HEK293 (cell line): ENCODE data around the gene GNG14.

Source experiments
- CTCF ChIA-PET: fragments of 350-600 bp; formaldehyde crosslinking; extraction: SDS; loops from one replicate; lab custom pipeline; 2021; ENCODE audit warnings: antibody characterized with exemption; lab: Yijun Ruan, JAX
- POLR2A ChIA-PET: fragments of 300-600 bp; formaldehyde crosslinking; extraction: SDS; loops from one replicate; lab custom pipeline; 2020; ENCODE audit warnings: antibody characterized with exemption, inconsistent platforms; lab: Yijun Ruan, JAX
- H3K27ac ChIP-seq: fragments of 200-500 bp; sonication (Bioruptor generic); 2 replicates; pipeline ENCODE4 v1.5.1; 2014; ENCODE audit warnings: low read depth, low read length, control low read depth, inconsistent platforms; ENCODE audit errors: extremely low read depth
- H3K36me3 ChIP-seq, 2 experiments: fragments of 200-500 bp in 1 of 2; sonication (Bioruptor generic) in 1 of 2; 1 replicate in 1 of 2; 2 replicates in 1 of 2; pipeline ENCODE4 v1.5.1; 2014 to 2017; ENCODE audit warnings: inconsistent platforms in 2 of 2, low read length in 2 of 2; ENCODE audit not compliant: control insufficient read depth in 2 of 2, insufficient read depth in 1 of 2
- H3K4me1 ChIP-seq: fragments of 200-500 bp; sonication (Bioruptor generic); 2 replicates; pipeline ENCODE4 v1.5.1; 2014; ENCODE audit warnings: mild to moderate bottlenecking, low read length, inconsistent platforms; ENCODE audit not compliant: control insufficient read depth, insufficient read depth
- H3K4me3 ChIP-seq: 2 replicates; pipeline ENCODE4 v1.5.1; 2011; ENCODE audit warnings: low read depth, mild to moderate bottlenecking, control low read depth, low read length, moderate library complexity
- H3K9me3 ChIP-seq: fragments of 200-500 bp; sonication (Bioruptor generic); 2 replicates; pipeline ENCODE4 v1.5.1; 2014; ENCODE audit warnings: low read depth, low read length, inconsistent platforms; ENCODE audit not compliant: control insufficient read depth, insufficient read depth
- BCL11B ChIP-seq: fragments of 450-650 bp; formaldehyde crosslinking; IDR thresholded peaks from 2 replicates; pipeline ENCODE4 v1.5.1; 2016; ENCODE audit warnings: low read depth, missing biosample characterization, missing genetic modification characterization
- HOXC10 ChIP-seq: sonication (generic); formaldehyde crosslinking; IDR thresholded peaks from 2 replicates; pipeline ENCODE4 v1.8.1; 2023; ENCODE audit warnings: mild to moderate bottlenecking, missing genetic modification reagents
- KLF8 ChIP-seq: fragments of 450-650 bp; formaldehyde crosslinking; IDR thresholded peaks from 2 replicates; pipeline ENCODE4 v1.5.1; 2016; ENCODE audit warnings: missing biosample characterization, missing genetic modification characterization
- MEIS1 ChIP-seq: sonication (generic); formaldehyde crosslinking; IDR thresholded peaks from 2 replicates; pipeline ENCODE4 v1.8.1; 2022; ENCODE audit warnings: missing genetic modification reagents, mild to moderate bottlenecking, borderline replicate concordance
- OSR2 ChIP-seq: fragments of 450-650 bp; formaldehyde crosslinking; IDR thresholded peaks from 2 replicates; pipeline ENCODE4 v1.5.1; 2016; ENCODE audit warnings: missing biosample characterization, missing genetic modification characterization
- SCRT2 ChIP-seq: fragments of 450-650 bp; formaldehyde crosslinking; IDR thresholded peaks from 2 replicates; pipeline ENCODE4 v1.5.1; 2016; ENCODE audit warnings: missing biosample characterization, missing genetic modification characterization
- SP2 ChIP-seq: fragments of 450-650 bp; formaldehyde crosslinking; IDR thresholded peaks from 2 replicates; pipeline ENCODE4 v1.5.1; 2016; ENCODE audit warnings: missing biosample characterization, missing genetic modification characterization
- SP3 ChIP-seq: fragments of 450-650 bp; formaldehyde crosslinking; IDR thresholded peaks from 2 replicates; pipeline ENCODE4 v1.5.1; 2016; ENCODE audit warnings: missing biosample characterization, missing genetic modification characterization
- WT1 ChIP-seq: fragments of 450-650 bp; formaldehyde crosslinking; IDR thresholded peaks from 2 replicates; pipeline ENCODE4 v1.5.1; 2016; ENCODE audit warnings: missing biosample characterization, missing genetic modification characterization
- YY1 ChIP-seq: fragments of 450-650 bp; formaldehyde crosslinking; IDR thresholded peaks from 2 replicates; pipeline ENCODE4 v1.5.1; 2018; ENCODE audit warnings: missing biosample characterization, missing genetic modification characterization
- ZBTB8A ChIP-seq: fragments of 450-650 bp; formaldehyde crosslinking; IDR thresholded peaks from 2 replicates; pipeline ENCODE4 v1.5.1; 2016; ENCODE audit warnings: missing biosample characterization, missing genetic modification characterization
- ZNF133 ChIP-seq: fragments of 450-650 bp; formaldehyde crosslinking; IDR thresholded peaks from 2 replicates; pipeline ENCODE4 v1.5.1; 2016; ENCODE audit warnings: missing biosample characterization, missing genetic modification characterization
- ZNF138 ChIP-seq: fragments of 450-650 bp; formaldehyde crosslinking; IDR thresholded peaks from 2 replicates; pipeline ENCODE4 v1.5.1; 2016; ENCODE audit warnings: missing biosample characterization, missing genetic modification characterization, borderline replicate concordance
- ZNF140 ChIP-seq: fragments of 450-650 bp; formaldehyde crosslinking; IDR thresholded peaks from 2 replicates; pipeline ENCODE4 v1.5.1; 2016; ENCODE audit warnings: missing biosample characterization, missing genetic modification characterization
- ZNF169 ChIP-seq: fragments of 450-650 bp; formaldehyde crosslinking; IDR thresholded peaks from 2 replicates; pipeline ENCODE4 v1.5.1; 2016; ENCODE audit warnings: missing biosample characterization, missing genetic modification characterization
- ZNF202 ChIP-seq: fragments of 450-650 bp; formaldehyde crosslinking; IDR thresholded peaks from 2 replicates; pipeline ENCODE4 v1.5.1; 2016; ENCODE audit warnings: missing biosample characterization, missing genetic modification characterization, borderline replicate concordance
- ZNF354C ChIP-seq: fragments of 450-650 bp; formaldehyde crosslinking; IDR thresholded peaks from 2 replicates; pipeline ENCODE4 v1.5.1; 2016; ENCODE audit warnings: missing biosample characterization, missing genetic modification characterization, low read depth, borderline replicate concordance
- ZNF391 ChIP-seq: fragments of 450-650 bp; formaldehyde crosslinking; IDR thresholded peaks from 2 replicates; pipeline ENCODE4 v1.5.1; 2016; ENCODE audit warnings: low read depth, missing biosample characterization, missing genetic modification characterization, borderline replicate concordance
- ZNF426 ChIP-seq: fragments of 450-650 bp; formaldehyde crosslinking; IDR thresholded peaks from 2 replicates; pipeline ENCODE4 v1.5.1; 2017; ENCODE audit warnings: missing biosample characterization, missing genetic modification characterization, mild to moderate bottlenecking, inconsistent platforms, moderate library complexity
- ZNF48 ChIP-seq: fragments of 450-650 bp; formaldehyde crosslinking; IDR thresholded peaks from 2 replicates; pipeline ENCODE4 v1.5.1; 2016; ENCODE audit warnings: missing biosample characterization, missing genetic modification characterization
- ZNF677 ChIP-seq: fragments of 450-650 bp; IDR thresholded peaks from 2 replicates; pipeline ENCODE4 v1.5.0; 2018; ENCODE audit warnings: missing biosample characterization, mild to moderate bottlenecking, missing genetic modification characterization, moderate library complexity
- ZNF791 ChIP-seq: fragments of 450-650 bp; formaldehyde crosslinking; IDR thresholded peaks from 2 replicates; pipeline ENCODE4 v1.5.1; 2016; ENCODE audit warnings: missing biosample characterization, missing genetic modification characterization
- TF ChIP-seq, protein P1 (sequence below): IDR thresholded peaks from 2 replicates; pipeline ENCODE4 v1.6.1; 2011; ENCODE audit warnings: mild to moderate bottlenecking, low read depth, low read length, borderline replicate concordance
- TF ChIP-seq, protein P2 (sequence below): fragments of 450-650 bp; formaldehyde crosslinking; IDR thresholded peaks from 2 replicates; pipeline ENCODE4 v1.5.1; 2016; ENCODE audit warnings: missing biosample characterization, missing genetic modification characterization

The GNG14 gene

DNA sequence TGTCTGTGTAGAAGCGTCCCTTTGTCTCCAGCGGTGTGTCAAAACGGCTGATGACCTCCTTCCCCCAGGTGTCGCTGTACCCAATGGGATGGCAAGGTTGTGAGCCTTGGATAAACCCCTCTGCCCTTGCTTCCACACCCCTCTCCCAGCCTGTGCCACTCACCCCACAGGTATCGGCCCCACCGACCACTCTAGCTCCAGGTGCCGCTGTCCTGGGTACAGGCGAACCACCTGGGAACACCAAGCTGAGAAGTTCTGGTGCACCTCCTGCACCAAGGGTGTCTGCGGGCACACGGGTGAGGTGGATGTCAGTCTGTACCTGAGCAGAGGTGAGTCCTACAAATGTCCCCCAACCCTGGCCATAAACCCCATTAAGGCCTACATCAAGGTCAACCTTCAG lies 37.9 kb upstream of the GNG14 start (continued):
- TF ChIP-seq BCL11B (tag by site-specific recombination) (no peak), ZNF202 (tag by site-specific recombination) (no peak), WT1 (tag by site-specific recombination) (no peak), ZNF354C (tag by site-specific recombination) (no peak), ZNF391 (tag by site-specific recombination) (no peak), SCRT2 (tag by site-specific recombination) (no peak)
- TF ChIP-seq, protein P1, sequence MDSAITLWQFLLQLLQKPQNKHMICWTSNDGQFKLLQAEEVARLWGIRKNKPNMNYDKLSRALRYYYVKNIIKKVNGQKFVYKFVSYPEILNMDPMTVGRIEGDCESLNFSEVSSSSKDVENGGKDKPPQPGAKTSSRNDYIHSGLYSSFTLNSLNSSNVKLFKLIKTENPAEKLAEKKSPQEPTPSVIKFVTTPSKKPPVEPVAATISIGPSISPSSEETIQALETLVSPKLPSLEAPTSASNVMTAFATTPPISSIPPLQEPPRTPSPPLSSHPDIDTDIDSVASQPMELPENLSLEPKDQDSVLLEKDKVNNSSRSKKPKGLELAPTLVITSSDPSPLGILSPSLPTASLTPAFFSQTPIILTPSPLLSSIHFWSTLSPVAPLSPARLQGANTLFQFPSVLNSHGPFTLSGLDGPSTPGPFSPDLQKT: no peak
- TF ChIP-seq, all 188 proteins: peak for 0

DNA sequence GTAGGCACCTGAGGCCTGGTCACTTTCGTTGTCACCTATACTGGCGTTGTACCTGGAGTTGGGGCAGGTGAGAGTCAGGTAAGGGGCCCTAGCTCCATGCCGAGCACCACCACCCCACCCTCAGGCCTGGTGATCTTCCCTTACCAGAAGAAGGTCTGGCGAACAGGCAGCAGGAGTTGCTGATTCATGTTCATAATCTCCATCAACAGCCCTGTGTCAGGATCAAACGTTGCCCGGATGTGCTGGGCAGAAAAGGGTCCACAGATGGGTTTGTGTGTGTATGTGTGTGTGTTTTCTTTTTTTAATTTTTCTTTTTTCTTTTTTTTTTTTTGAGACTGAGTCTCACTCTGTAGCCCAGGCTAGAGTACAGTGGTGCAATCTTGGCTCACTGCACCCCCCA lies 35.6 kb upstream of the GNG14 start:
- Histone ChIP-seq H3K4me1 (no peaks in the 10 kb centered on the region), H3K27ac (no peak overlapping the region), H3K4me3 (no peak overlapping the region)
- POLR2A ChIA-PET: no interaction called here
- CTCF ChIA-PET: no interaction called here
- TF ChIP-seq ZNF169 (tag by site-specific recombination) (no peak), YY1 (tag by site-specific recombination) (no peak), ZNF48 (tag by site-specific recombination) (no peak), ZNF426 (tag by site-specific recombination) (no peak)
- TF ChIP-seq, all 188 proteins: peak for 0
- Histone ChIP-seq H3K36me3 (peaks cover 5 to 34% of the 10 kb centered on the region in 2 experiments; a peak in 2 of 3 replicates), H3K9me3 (no peaks in the 10 kb centered on the region)

DNA sequence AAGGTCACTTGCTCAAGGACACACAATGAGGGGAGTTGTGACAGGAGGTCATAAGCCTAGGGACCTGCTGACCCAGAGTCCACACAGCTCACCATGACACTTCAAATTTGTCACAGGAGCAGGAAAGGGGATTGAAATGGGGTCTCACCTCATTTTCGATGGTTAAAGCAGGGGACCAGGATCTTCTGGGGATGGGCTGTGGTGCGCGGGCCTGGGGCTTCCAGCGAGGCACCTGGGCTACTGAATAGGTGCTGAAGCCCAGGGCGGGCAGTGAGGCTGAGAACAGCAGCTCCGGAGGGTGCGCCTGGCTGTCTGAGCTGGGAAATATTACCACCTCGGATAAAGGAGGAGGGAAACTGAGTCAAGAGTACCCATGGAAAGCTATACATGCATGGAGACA lies 32.3 kb upstream of the GNG14 start:
- peaks cover 5 to 55% of the 10 kb centered on the region in 2 experiments; a peak in 2 of 3 replicates for H3K36me3 ChIP-seq
- no peak overlapping the region for H3K4me3 ChIP-seq
- ChIA-PET POLR2A (no interaction called here), CTCF (no interaction called here)
- TF ChIP-seq ZNF133 (tag by site-specific recombination): no peak
- no peak for TF ChIP-seq ZBTB8A
- no peak for TF ChIP-seq ZNF138
- no peak for TF ChIP-seq ZNF791 (tag by site-specific recombination)
- no peak for TF ChIP-seq ZNF677 (tag by site-specific recombination)
- TF ChIP-seq ZNF140 (tag by site-specific recombination): no peak
- TF ChIP-seq WT1 (tag by site-specific recombination): no peak
- no peak for TF ChIP-seq MEIS1 (CRISPR knock-in tag)
- H3K9me3 ChIP-seq: no peaks in the 10 kb centered on the region
- H3K4me1 ChIP-seq: no peaks in the 10 kb centered on the region
- H3K27ac ChIP-seq: no peak overlapping the region

DNA sequence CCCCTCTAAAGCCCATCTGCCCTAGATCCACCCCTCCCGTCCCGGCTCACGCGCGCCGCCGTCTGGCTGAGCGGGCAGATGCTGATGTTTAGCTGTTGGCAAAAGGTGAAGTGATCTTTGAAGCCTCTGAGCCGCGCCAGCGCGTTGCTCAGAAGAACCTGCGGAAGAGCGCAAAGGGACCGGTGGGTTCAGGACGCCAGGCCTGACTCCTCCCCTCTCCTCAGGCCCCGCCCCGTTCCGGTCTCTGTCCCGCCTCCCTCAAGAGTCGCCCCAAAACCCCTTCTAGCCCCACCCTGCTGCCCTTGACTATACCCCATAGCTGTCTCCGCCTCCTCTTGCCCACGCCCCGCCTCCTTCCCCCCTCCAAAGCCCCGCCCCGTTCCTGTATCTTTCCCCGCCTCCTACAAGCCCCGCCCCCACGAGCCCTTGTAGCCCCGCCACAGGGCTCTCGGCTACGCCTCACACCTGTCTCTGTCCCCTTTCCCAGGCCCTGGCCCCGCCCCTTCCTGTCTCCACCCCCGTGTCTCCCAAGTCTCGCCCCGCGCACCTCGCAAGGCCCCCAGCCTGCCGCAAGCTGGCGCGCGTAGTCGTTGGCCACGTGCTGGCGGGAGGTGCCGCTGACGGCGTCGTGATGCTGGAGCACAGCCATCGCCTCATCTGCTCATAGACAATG lies 30.8 kb upstream of the GNG14 start:
- POLR2A ChIA-PET: interaction anchor here (0.5 kb wide), 1 partner anchor 24 kb away, joined by 3 read pairs; no protein-coding TSS in a partner anchor
- TF ChIP-seq, protein P1: no peak
- TF ChIP-seq KLF8: 0 out of 2 replicates have a peak, but pooled peaks have one; percentile 9
- TF ChIP-seq, protein P2, sequence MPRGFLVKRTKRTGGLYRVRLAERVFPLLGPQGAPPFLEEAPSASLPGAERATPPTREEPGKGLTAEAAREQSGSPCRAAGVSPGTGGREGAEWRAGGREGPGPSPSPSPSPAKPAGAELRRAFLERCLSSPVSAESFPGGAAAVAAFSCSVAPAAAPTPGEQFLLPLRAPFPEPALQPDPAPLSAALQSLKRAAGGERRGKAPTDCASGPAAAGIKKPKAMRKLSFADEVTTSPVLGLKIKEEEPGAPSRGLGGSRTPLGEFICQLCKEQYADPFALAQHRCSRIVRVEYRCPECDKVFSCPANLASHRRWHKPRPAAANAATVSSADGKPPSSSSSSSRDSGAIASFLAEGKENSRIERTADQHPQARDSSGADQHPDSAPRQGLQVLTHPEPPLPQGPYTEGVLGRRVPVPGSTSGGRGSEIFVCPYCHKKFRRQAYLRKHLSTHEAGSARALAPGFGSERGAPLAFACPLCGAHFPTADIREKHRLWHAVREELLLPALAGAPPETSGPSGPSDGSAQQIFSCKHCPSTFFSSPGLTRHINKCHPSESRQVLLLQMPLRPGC: no peak
- peak; percentile 29; the same call in 1 of the 2 replicates for TF ChIP-seq SP2
- no peak for TF ChIP-seq OSR2
- TF ChIP-seq HOXC10 (CRISPR knock-in tag): no peak
- peak; percentile 38; the same call in 1 of the 2 replicates for TF ChIP-seq SP3
- TF ChIP-seq ZNF202 (tag by site-specific recombination): no peak
- H3K4me3 ChIP-seq: no peak overlapping the region
- CTCF ChIA-PET: interaction anchor here (0.7 to 1.3 kb wide), 3 partner anchors 9 to 20 kb away, joined by 4 read pairs; no protein-coding TSS in a partner anchor
- no peaks in the 10 kb centered on the region for H3K9me3 ChIP-seq
- no peaks in the 10 kb centered on the region for H3K4me1 ChIP-seq
- H3K27ac ChIP-seq: no peak overlapping the region
- peaks cover 9 to 58% of the 10 kb centered on the region in 2 experiments; a peak in 2 of 3 replicates for H3K36me3 ChIP-seq
